Smooth muscle cell (in vitro differentiated cells): ENCODE data around the gene KRTAP10-11. TPM values are rescaled to one million over a fixed set of nuclear protein-coding genes. Genes with fewer than 3 reads are reported as not detected.

Experiments
- DNase-seq: peaks from one replicate; lab custom pipeline; 2025; ENCODE audit not compliant: unreplicated experiment; lab: John Stamatoyannopoulos, UW
- H2AFZ ChIP-seq: fragments of 200-600 bp; sonication (generic); 2 replicates; pipeline ENCODE4 v1.6.0; 2016; ENCODE audit warnings: antibody characterized with exemption, low read depth, mild to moderate bottlenecking
- H3F3A ChIP-seq: fragments of 200-600 bp; sonication (generic); 2 replicates; pipeline ENCODE4 v1.6.0; 2017; ENCODE audit warnings: antibody characterized with exemption, low read depth
- H3K27ac ChIP-seq: fragments of 200-600 bp; sonication (generic); 2 replicates; pipeline ENCODE4 v1.5.1; 2016; ENCODE audit warnings: low read depth, mild to moderate bottlenecking
- H3K27me3 ChIP-seq: fragments of 200-600 bp; sonication (generic); 2 replicates; pipeline ENCODE4 v1.6.1; 2016; ENCODE audit warnings: low read depth, mild to moderate bottlenecking
- H3K36me3 ChIP-seq: fragments of 200-600 bp; sonication (generic); 2 replicates; pipeline ENCODE4 v1.5.1; 2016; ENCODE audit warnings: low read depth
- H3K4me1 ChIP-seq: fragments of 200-600 bp; sonication (generic); 2 replicates; pipeline ENCODE4 v1.5.1; 2016; ENCODE audit warnings: low read depth
- H3K4me2 ChIP-seq: fragments of 200-600 bp; sonication (generic); 2 replicates; pipeline ENCODE4 v1.6.0; 2016; ENCODE audit warnings: mild to moderate bottlenecking
- H3K4me3 ChIP-seq: fragments of 200-600 bp; sonication (generic); 2 replicates; pipeline ENCODE4 v1.5.1; 2016; ENCODE audit warnings: mild to moderate bottlenecking
- H3K79me2 ChIP-seq: fragments of 200-600 bp; sonication (generic); 2 replicates; pipeline ENCODE4 v1.6.0; 2016; ENCODE audit warnings: low read depth, mild to moderate bottlenecking
- H3K9ac ChIP-seq: fragments of 200-600 bp; sonication (generic); 2 replicates; pipeline ENCODE4 v1.6.0; 2016; ENCODE audit warnings: low read depth
- H3K9me3 ChIP-seq: fragments of 200-600 bp; sonication (generic); replicated peaks from 2 replicates; pipeline ENCODE4 v1.5.1; 2016; ENCODE audit warnings: low read depth
- H4K20me1 ChIP-seq: fragments of 200-600 bp; sonication (generic); 2 replicates; pipeline ENCODE4 v1.6.0; 2016; ENCODE audit warnings: low read depth
- CTCF ChIP-seq: fragments of 200-600 bp; sonication (generic); IDR thresholded peaks from 2 replicates; pipeline ENCODE4 v1.5.1; 2017; ENCODE audit warnings: borderline replicate concordance, mild to moderate bottlenecking, antibody characterized with exemption; ENCODE audit not compliant: insufficient read depth, poor library complexity, severe bottlenecking
- WGBS: methylation state at CpG from one replicate; pipeline ENCODE4 v1.1.7; 2016; ENCODE audit warnings: low lambda C conversion rate; 5-methylcytosine and 5-hydroxymethylcytosine counted together
- polyA plus RNA-seq: library from polyadenylated mRNA; unstranded; fragments of >200 nt; fragmentation: Nextera tagmentation; extraction: Ambion mirVana; gene quantifications from 2 replicates; pipeline ENCODE4 v1.2.1, GENCODE V29; 2016
- total RNA-seq: library from RNA; depleted of rRNA; stranded (reverse); fragments of >200 nt; gene quantifications from 2 replicates; pipeline ENCODE4 v1.2.3, GENCODE V29; 2014

The KRTAP10-11 gene
- total and polyA plus RNA-seq, 2 experiments from 2014 or later: not detected

GRCh38 chr21:44647222-44647552 lies 973 bp downstream of the KRTAP10-11 start:
- no peak for TF ChIP-seq CTCF
- H3K27ac ChIP-seq: no peak overlapping the region
- H3K79me2 ChIP-seq: no peaks in the 10 kb centered on the region
- H2AFZ ChIP-seq: no peak overlapping the region
- no peak for DNase-seq
- no peak overlapping the region for H3K9ac ChIP-seq
- 69% methylated on average over 8 of the region's 8 CpGs for WGBS
- H3K4me1 ChIP-seq: no peaks in the 10 kb centered on the region
- no peak overlapping the region for H3K4me3 ChIP-seq
- H3K36me3 ChIP-seq: no peaks in the 10 kb centered on the region
- H4K20me1 ChIP-seq: no peaks in the 10 kb centered on the region
- H3K9me3 ChIP-seq: no peaks in the 10 kb centered on the region
- H3K4me2 ChIP-seq: no peak overlapping the region
- no peaks in the 10 kb centered on the region for H3F3A ChIP-seq
- no peaks in the 10 kb centered on the region for H3K27me3 ChIP-seq

DNA sequence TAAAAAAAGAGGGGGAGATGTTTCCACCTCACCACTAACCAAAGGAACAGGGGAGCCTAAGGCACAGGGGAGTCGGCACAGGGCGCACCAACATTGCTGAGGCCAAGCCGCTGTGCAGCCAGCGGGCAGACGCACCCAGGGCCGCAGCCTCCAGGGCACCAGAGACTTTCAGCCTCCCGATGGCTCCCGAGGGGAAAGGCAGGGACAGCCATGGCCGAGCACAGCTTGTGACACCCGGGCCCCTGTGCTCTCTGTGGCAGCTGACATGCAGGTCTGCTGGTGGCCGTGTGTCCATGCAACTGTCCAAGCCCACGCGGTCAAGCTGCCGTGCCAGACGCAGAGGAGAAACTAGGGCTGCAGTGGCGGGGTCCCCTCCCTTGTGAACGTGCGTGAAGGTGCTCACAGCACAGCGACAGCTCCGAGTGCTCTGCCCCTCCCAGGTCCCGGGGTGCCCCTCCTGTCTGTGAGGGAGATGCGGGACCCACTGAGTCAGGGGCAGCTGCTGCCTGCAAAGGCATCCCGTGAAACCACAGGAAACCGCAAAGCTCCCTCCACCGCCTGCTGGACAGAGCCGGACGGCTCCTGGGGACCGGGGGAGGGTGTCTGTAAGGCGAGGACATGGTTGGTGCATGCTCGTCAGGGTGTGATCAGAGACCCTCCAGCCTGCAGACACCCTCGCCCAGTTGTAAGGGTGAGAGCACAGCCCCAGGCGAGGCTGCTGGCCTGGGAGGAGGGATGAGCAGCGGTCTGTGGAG lies 2.5 kb downstream of the KRTAP10-11 start:
- no peak overlapping the region for H3K9ac ChIP-seq
- no peaks in the 10 kb centered on the region for H4K20me1 ChIP-seq
- 84% methylated on average over 33 of the region's 33 CpGs for WGBS
- no peaks in the 10 kb centered on the region for H3F3A ChIP-seq
- no peak overlapping the region for H3K27ac ChIP-seq
- no peak overlapping the region for H3K4me3 ChIP-seq
- DNase-seq: no peak
- no peaks in the 10 kb centered on the region for H3K79me2 ChIP-seq
- no peak overlapping the region for H2AFZ ChIP-seq
- H3K36me3 ChIP-seq: no peaks in the 10 kb centered on the region
- H3K27me3 ChIP-seq: no peaks in the 10 kb centered on the region
- H3K4me1 ChIP-seq: no peaks in the 10 kb centered on the region
- no peaks in the 10 kb centered on the region for H3K9me3 ChIP-seq
- H3K4me2 ChIP-seq: no peak overlapping the region
- no peak for TF ChIP-seq CTCF

- TF ChIP-seq CTCF: no peak
- Histone ChIP-seq H3K27ac (no peak overlapping the region), H4K20me1 (no peaks in the 10 kb centered on the region), H3K4me1 (no peaks in the 10 kb centered on the region), H3F3A (no peaks in the 10 kb centered on the region), H3K27me3 (no peaks in the 10 kb centered on the region), H3K36me3 (no peaks in the 10 kb centered on the region), H3K79me2 (no peaks in the 10 kb centered on the region), H3K9me3 (no peaks in the 10 kb centered on the region), H3K4me3 (no peak overlapping the region), H2AFZ (no peak overlapping the region), H3K4me2 (no peak overlapping the region), H3K9ac (no peak overlapping the region)
- 93% methylated on average over 18 of the region's 18 CpGs for WGBS
- no peak for DNase-seq
These were observed 3.4 kb downstream of the KRTAP10-11 start for GRCh38 chr21:44649521-44650100.
